Stomach (tissue), 4 donors: ENCODE measurements around the gene IFNA8.

Experiments used
- POLR2A ChIP-seq, 4 donors: fragments of 450-650 bp; IDR thresholded peaks; one replicate each; pipeline ENCODE4 v1.6.1; 2016; ENCODE audit warnings: antibody characterized with exemption in 4 of 4, control low read depth in 2 of 4, mild to moderate bottlenecking in 1 of 4, moderate library complexity in 1 of 4
- TF ChIP-seq, protein P1 (sequence below), 7 experiments: fragments of 450-650 bp in 4 of 7; fragments of 200-600 bp in 3 of 7; sonication (generic) in 3 of 7; IDR thresholded peaks; one replicate each; pipeline ENCODE4 v1.5.1; 2016 to 2019; ENCODE audit warnings: antibody characterized with exemption in 7 of 7, control low read depth in 2 of 7, mild to moderate bottlenecking in 1 of 7

DNA sequence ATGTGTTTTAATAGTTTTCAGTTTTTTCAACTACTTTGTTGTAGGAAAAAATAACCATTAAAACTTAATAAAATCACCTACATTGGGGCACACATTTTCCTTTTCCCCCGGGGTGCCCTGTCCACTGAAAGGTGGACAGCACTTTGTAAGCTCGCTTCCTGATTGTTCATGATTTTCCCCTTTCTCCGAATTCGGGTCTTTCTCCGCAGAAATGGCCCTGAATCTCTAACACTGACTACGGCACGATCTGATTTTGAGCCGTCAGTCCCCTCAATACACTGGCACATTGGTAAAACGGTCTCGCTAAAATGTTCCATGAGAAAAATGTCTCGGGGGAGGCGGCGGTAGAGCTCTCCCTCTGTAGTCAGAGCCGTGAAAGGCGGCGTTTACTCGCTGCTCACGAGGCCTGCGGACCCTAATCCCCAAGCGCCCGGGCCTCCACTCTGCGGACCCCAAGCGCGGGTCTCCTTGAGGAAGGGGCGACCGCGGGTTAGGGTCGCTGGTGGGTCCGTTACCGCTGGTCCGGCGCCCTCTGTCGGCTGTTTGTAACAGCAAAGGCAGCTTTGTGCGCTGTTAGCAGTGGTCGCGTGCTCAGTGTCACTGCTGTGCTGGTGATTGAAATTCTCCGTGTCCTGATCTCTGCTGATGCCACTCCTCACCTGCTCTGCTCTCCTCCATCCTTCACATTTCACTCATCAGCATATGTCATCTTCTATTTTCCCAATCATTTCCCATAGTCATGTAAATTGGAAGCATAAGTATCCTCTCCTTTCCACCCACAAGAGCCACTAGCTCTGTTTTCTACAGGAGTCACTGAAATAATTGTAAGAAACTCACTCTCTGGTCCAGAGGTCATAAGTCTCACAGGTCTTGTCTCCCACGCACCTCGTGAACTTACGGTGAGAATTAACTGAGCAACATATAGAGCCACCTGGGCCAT lies 12.9 kb upstream of the IFNA8 start:
- TF ChIP-seq, protein P1, sequence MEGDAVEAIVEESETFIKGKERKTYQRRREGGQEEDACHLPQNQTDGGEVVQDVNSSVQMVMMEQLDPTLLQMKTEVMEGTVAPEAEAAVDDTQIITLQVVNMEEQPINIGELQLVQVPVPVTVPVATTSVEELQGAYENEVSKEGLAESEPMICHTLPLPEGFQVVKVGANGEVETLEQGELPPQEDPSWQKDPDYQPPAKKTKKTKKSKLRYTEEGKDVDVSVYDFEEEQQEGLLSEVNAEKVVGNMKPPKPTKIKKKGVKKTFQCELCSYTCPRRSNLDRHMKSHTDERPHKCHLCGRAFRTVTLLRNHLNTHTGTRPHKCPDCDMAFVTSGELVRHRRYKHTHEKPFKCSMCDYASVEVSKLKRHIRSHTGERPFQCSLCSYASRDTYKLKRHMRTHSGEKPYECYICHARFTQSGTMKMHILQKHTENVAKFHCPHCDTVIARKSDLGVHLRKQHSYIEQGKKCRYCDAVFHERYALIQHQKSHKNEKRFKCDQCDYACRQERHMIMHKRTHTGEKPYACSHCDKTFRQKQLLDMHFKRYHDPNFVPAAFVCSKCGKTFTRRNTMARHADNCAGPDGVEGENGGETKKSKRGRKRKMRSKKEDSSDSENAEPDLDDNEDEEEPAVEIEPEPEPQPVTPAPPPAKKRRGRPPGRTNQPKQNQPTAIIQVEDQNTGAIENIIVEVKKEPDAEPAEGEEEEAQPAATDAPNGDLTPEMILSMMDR (IDR thresholded peaks at IDR 0.05), result peak in 5 of 7 experiments; percentile 42 to 68 (median 65)
- TF ChIP-seq POLR2A (IDR thresholded peaks at IDR 0.05), result no peak
